ENCODE data around the gene TBC1D20. TPM values are rescaled to one million over a fixed set of nuclear protein-coding genes. Genes with fewer than 3 reads are reported as not detected.
"Not testable (repeated sequence)": the region's sequence is repeated elsewhere in the genome, so short reads cannot be mapped to it uniquely, and the experiment has no call there.

The TBC1D20 gene
- total RNA-seq, 1 experiment from 2014 or later: 35.8 TPM

DNA sequence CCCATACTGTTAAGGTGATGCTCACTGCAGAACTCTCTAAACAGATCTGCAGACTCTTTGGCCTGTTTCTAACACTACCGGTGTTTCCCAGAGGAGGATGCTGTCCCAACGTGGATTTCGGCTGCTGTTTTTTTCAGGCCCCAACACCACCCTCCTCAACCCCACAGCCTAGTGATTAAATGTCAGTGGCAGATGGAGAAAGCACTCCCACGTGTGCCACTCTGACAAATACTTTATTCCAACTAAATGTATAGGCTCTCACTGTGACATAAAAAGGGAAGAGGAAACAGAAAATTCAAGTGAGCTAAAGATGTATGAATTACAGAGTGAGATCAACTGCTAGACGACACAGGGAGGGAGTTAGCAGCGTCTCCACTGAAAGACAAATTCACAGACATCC lies 3.6 kb downstream of the TBC1D20 start:
- H3K27me3 Mint-ChIP-seq (ENCODE audit: insufficient read depth, unreplicated experiment): no peaks in the 10 kb centered on the region
- Histone ChIP-seq H3K4me1 (peaks cover 15% of the 10 kb centered on the region), H3K36me3 (ENCODE audit: control insufficient read depth, insufficient read depth, low read length) (no peaks in the 10 kb centered on the region), H3K4me3 (ENCODE audit: low read depth, low read length) (no peak overlapping the region), H3K9me3 (no peaks in the 10 kb centered on the region), H3K27me3 (replicated peaks; ENCODE audit: control insufficient read depth, insufficient read depth, low read length) (no peaks in the 10 kb centered on the region)
- BruUV-seq (replicated peaks): no TSS peak
- ChIA-PET CTCF (no interaction called here), POLR2A (interaction anchor here (0.5 kb wide), 1 partner anchor 176 kb away, joined by 3 read pairs; no protein-coding TSS in a partner anchor)
- no peak overlapping the region for H3K27ac Mint-ChIP-seq (ENCODE audit: unreplicated experiment)
- peaks cover 15% of the 10 kb centered on the region for H3K4me1 Mint-ChIP-seq (ENCODE audit: low read depth, unreplicated experiment)
- H3K4me3 Mint-ChIP-seq (ENCODE audit: unreplicated experiment): no peak overlapping the region
- H3K36me3 Mint-ChIP-seq (ENCODE audit: insufficient read depth, unreplicated experiment): peaks cover 13% of the 10 kb centered on the region
- intact Hi-C loops (cut with micrococcal nuclease; ENCODE audit: unreplicated experiment): no loop called here
- DNase-seq: no peak
- H3K9me3 Mint-ChIP-seq (ENCODE audit: unreplicated experiment): no peaks in the 10 kb centered on the region
- TF ChIP-seq, protein P1, sequence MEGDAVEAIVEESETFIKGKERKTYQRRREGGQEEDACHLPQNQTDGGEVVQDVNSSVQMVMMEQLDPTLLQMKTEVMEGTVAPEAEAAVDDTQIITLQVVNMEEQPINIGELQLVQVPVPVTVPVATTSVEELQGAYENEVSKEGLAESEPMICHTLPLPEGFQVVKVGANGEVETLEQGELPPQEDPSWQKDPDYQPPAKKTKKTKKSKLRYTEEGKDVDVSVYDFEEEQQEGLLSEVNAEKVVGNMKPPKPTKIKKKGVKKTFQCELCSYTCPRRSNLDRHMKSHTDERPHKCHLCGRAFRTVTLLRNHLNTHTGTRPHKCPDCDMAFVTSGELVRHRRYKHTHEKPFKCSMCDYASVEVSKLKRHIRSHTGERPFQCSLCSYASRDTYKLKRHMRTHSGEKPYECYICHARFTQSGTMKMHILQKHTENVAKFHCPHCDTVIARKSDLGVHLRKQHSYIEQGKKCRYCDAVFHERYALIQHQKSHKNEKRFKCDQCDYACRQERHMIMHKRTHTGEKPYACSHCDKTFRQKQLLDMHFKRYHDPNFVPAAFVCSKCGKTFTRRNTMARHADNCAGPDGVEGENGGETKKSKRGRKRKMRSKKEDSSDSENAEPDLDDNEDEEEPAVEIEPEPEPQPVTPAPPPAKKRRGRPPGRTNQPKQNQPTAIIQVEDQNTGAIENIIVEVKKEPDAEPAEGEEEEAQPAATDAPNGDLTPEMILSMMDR (IDR thresholded peaks at IDR 0.05; ENCODE audit: insufficient read depth in 1 of 2, low read depth in 1 of 2, low read length in 1 of 2, severe bottlenecking in 1 of 2, unreplicated experiment in 1 of 2): no peak

DNA sequence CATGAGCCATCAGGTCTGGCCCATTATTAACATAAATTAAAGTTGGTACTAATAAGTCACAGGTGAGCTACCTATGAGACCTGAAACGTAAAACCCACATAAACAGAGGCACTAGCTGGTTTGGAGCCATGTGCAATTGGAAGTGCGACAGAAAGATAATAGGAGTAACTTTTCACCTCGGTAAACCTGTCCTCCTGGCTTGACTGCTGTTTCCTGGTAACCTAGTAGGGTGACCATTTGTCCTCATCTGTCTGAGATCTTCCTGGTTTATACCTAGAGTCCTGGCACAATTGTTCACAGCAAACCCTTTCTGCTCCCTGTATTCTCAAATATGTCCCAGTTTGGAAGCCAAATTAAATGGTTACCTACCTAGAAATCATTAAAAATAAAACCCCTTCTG lies 7.4 kb downstream of the TBC1D20 start:
- CTCF ChIA-PET: no interaction called here
- no peak for DNase-seq
- no TSS peak for BruUV-seq (replicated peaks)
- H3K36me3 ChIP-seq (ENCODE audit: control insufficient read depth, insufficient read depth, low read length): no peaks in the 10 kb centered on the region
- Mint-ChIP-seq H3K27ac (ENCODE audit: unreplicated experiment) (no peak overlapping the region), H3K9me3 (ENCODE audit: unreplicated experiment) (no peaks in the 10 kb centered on the region), H3K27me3 (ENCODE audit: insufficient read depth, unreplicated experiment) (no peaks in the 10 kb centered on the region), H3K36me3 (ENCODE audit: insufficient read depth, unreplicated experiment) (peaks cover 18% of the 10 kb centered on the region), H3K4me3 (ENCODE audit: unreplicated experiment) (no peak overlapping the region), H3K4me1 (ENCODE audit: low read depth, unreplicated experiment) (peaks cover 2% of the 10 kb centered on the region)
- no peak overlapping the region for H3K4me3 ChIP-seq (ENCODE audit: low read depth, low read length)
- H3K9me3 ChIP-seq: no peaks in the 10 kb centered on the region
- intact Hi-C loops (cut with micrococcal nuclease; ENCODE audit: unreplicated experiment): no loop called here
- POLR2A ChIA-PET: no interaction called here
- TF ChIP-seq, protein P1 (IDR thresholded peaks at IDR 0.05; ENCODE audit: insufficient read depth in 1 of 2, low read depth in 1 of 2, low read length in 1 of 2, severe bottlenecking in 1 of 2, unreplicated experiment in 1 of 2): no peak
- no peaks in the 10 kb centered on the region for H3K27me3 ChIP-seq (replicated peaks; ENCODE audit: control insufficient read depth, insufficient read depth, low read length)
- no peaks in the 10 kb centered on the region for H3K4me1 ChIP-seq

DNA sequence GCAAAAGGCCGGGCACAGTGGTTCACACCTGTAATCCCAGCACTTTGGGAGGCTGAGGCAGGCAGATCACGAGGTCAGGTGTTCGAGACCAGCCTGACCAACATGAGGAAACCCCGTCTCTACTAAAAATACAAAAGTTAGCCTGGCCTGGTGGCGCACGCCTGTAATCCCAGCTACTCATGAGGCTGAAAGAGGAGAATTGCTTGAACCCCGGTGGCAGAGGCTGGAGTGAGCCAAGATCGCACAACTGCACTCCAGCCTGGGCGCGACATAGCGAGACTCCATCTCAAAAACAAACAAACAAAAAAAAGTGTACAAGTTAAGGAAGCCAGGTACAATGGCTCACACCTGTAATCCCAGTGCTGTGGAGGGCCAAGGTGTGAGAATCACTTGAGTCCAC lies 10.3 kb downstream of the TBC1D20 start:
- ChIA-PET CTCF (interaction anchor here (0.6 kb wide), 1 partner anchor 132 kb away, joined by 3 read pairs; no protein-coding TSS in a partner anchor), POLR2A (interaction anchor here (0.6 kb wide), 1 partner anchor 940 kb away, joined by 3 read pairs; no protein-coding TSS in a partner anchor)
- H3K36me3 ChIP-seq (ENCODE audit: control insufficient read depth, insufficient read depth, low read length); H3K27me3 Mint-ChIP-seq (ENCODE audit: insufficient read depth, unreplicated experiment); BruUV-seq (replicated peaks); intact Hi-C loops (cut with micrococcal nuclease; ENCODE audit: unreplicated experiment); H3K4me1 Mint-ChIP-seq (ENCODE audit: low read depth, unreplicated experiment); H3K9me3 Mint-ChIP-seq (ENCODE audit: unreplicated experiment); H3K4me3 Mint-ChIP-seq (ENCODE audit: unreplicated experiment); H3K4me1 ChIP-seq; H3K27me3 ChIP-seq (replicated peaks; ENCODE audit: control insufficient read depth, insufficient read depth, low read length); H3K9me3 ChIP-seq; H3K27ac Mint-ChIP-seq (ENCODE audit: unreplicated experiment); H3K4me3 ChIP-seq (ENCODE audit: low read depth, low read length); DNase-seq: not testable (repeated sequence)
- peaks cover 44% of the 10 kb centered on the region for H3K36me3 Mint-ChIP-seq (ENCODE audit: insufficient read depth, unreplicated experiment)

All from Caco-2 (cell line).